ENCODE data around the gene ATP9B.

The ATP9B gene

GRCh38 chr18:79345981-79346380, 276.8 kb downstream of the ATP9B start:
- DNase-seq (ENCODE audit: low read depth) = no peak
- no peak for TF ChIP-seq CTCF (IDR thresholded peaks at IDR 0.05; ENCODE audit: low read depth, low read length, missing control alignments)
- no peak overlapping the region for H3K4me3 ChIP-seq (ENCODE audit: low read depth, low read length)

GRCh38 chr18:79348066-79348465, 278.9 kb downstream of the ATP9B start:
- H3K4me3 ChIP-seq (ENCODE audit: low read depth, low read length) = no peak overlapping the region
- TF ChIP-seq CTCF (IDR thresholded peaks at IDR 0.05; ENCODE audit: low read depth, low read length, missing control alignments) = no peak
- DNase-seq (ENCODE audit: low read depth) = no peak

- DNase-seq (ENCODE audit: low read depth) = no peak
- no peak overlapping the region for H3K4me3 ChIP-seq (ENCODE audit: low read depth, low read length)
- TF ChIP-seq CTCF (IDR thresholded peaks at IDR 0.05; ENCODE audit: low read depth, low read length, missing control alignments) = no peak
These were observed 283.2 kb downstream of the ATP9B start for GRCh38 chr18:79352432-79352831.

DNA sequence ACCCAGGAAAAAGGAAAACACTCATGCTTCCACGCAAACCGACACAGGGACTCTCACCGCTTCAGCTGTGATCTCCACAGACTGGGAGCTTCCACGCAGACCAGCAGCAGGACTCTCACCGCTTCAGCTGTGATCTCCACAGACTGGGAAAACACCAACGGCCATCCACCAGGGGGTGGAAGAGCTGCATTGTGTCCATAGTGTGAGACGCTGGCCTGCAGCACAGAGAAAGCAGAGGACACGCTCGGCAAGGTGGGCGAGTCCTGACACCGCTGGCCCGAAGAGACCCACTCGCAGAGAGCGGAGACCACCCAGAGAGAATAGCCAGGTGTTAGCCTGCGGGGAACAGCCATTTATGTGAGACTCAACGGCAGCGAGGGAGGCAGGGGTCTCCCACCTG, 284.1 kb downstream of the ATP9B start:
- no peak overlapping the region for H3K4me3 ChIP-seq (ENCODE audit: low read depth, low read length)
- peak; percentile 10 for TF ChIP-seq CTCF (IDR thresholded peaks at IDR 0.05; ENCODE audit: low read depth, low read length, missing control alignments)
- no peak for DNase-seq (ENCODE audit: low read depth)

- no peak overlapping the region for H3K4me3 ChIP-seq (ENCODE audit: low read depth, low read length)
- DNase-seq (ENCODE audit: low read depth) = no peak
- no peak for TF ChIP-seq CTCF (IDR thresholded peaks at IDR 0.05; ENCODE audit: low read depth, low read length, missing control alignments)
These were observed 285.2 kb downstream of the ATP9B start for GRCh38 chr18:79354350-79354749.

DNA sequence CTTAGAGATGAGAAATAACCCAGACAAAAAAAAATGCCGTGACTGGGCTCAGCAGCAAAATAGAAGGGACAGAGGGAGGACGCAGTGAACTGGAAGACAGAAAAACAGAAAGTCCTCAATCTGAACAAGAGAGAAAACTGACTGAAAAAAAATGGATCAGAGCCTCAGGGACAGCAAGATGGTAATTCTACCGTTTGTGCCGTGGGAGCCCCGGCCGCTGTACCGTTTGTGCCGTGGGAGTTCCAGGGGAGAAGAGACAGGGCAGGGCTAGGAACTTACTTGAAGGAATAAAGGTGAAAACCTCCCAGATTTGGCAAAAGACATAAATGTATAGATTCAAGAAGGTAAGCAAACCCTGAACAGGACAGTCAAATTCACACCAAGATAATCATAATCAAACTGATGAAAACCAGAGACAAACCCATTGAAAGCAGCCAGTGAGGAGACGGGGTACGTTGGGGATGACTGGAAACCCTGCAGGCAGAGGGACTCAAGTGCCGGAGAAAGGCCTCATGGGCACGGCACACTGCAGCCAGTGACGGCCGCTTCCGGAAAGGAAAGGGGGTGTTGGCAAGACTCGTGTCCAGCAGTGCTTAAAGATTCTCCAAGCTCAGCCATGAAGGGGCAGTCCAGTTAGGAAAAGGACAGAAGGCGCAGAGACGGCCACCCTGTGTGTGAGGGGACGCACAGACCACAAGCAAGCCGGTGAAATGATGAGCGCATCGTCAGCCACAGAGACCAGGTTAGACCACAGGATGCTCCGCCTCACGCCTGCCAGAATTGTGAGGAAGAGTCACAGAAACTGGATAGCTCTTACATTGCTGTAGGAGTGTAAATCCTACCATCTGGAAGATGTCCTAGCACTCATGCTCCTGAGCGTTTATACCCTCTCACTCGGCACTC, 286.5 kb downstream of the ATP9B start:
- H3K4me3 ChIP-seq (ENCODE audit: low read depth, low read length) = no peak overlapping the region; the same call in none of the 2 replicates
- no peak for TF ChIP-seq CTCF (IDR thresholded peaks at IDR 0.05; ENCODE audit: low read depth, low read length, missing control alignments)
- no peak for DNase-seq (ENCODE audit: low read depth)

DNA sequence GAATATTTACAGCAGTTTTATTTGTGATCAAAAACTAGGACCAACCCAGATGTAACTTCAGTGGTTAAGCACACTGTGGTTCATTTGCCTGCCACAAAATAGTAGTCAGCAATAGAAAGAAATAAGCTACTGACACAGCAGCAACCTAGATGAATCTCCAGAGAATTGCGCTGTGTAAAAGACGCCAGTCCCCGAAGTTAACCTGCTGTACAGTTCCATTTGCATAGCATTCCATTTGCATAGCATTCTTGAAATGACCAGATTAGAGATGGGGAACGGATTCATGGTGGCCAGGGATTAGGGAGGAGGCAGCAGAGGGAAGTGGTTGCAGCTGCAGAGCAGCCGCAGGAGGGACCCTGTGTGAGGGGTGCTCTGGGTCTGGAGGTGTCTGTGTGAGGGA, 287.2 kb downstream of the ATP9B start:
- DNase-seq (ENCODE audit: low read depth) = no peak
- H3K4me3 ChIP-seq (ENCODE audit: low read depth, low read length) = no peak overlapping the region
- no peak for TF ChIP-seq CTCF (IDR thresholded peaks at IDR 0.05; ENCODE audit: low read depth, low read length, missing control alignments)

Measured in GM12864 (cell line).